NT2/D1 (cell line): ENCODE data around the gene DRICH1.
"Not testable (repeated sequence)": the region's sequence is repeated elsewhere in the genome, so short reads cannot be mapped to it uniquely, and the experiment has no call there.

Source experiments
- YY1 ChIP-seq: IDR thresholded peaks from 2 replicates; pipeline ENCODE4 v1.6.1; 2011; ENCODE audit not compliant: insufficient read length, insufficient read depth
- ZNF274 ChIP-seq: IDR thresholded peaks from 2 replicates; pipeline ENCODE4 v1.6.1; 2011; ENCODE audit warnings: mild to moderate bottlenecking, low read depth, low read length

- TF ChIP-seq YY1, ZNF274: not testable (repeated sequence)
Measured at GRCh38 chr22:23672307-23673049, 40.4 kb upstream of the DRICH1 start.
